ENCODE measurements around the gene ODF2.

ODF2 gene

GRCh38 chr9:128481561-128481960 lies 25.8 kb downstream of the ODF2 start:
- in situ Hi-C loops (cut with MboI; ENCODE audit: low pct_unique_long_range_greater_than_20kb, low sequenced_read_pairs, unreplicated experiment), result no loop called here
- TF ChIP-seq CTCF (IDR thresholded peaks at IDR 0.05; ENCODE audit: extremely low read depth, insufficient read depth, missing control alignments), result no peak
- DNase-seq (ENCODE audit: low spot score), result no peak

GRCh38 chr9:128482186-128482585 lies 26.4 kb downstream of the ODF2 start:
- in situ Hi-C loops (cut with MboI; ENCODE audit: low pct_unique_long_range_greater_than_20kb, low sequenced_read_pairs, unreplicated experiment), result no loop called here

GRCh38 chr9:128484686-128485413 lies 29.0 kb downstream of the ODF2 start:
- in situ Hi-C loops (cut with MboI; ENCODE audit: low pct_unique_long_range_greater_than_20kb, low sequenced_read_pairs, unreplicated experiment), result no loop called here
- no peak for DNase-seq (ENCODE audit: low spot score)

More at GRCh38 chr9:128482186-128482585, 26.4 kb downstream of the ODF2 start:
- DNase-seq (ENCODE audit: low spot score), result no peak
- TF ChIP-seq CTCF (IDR thresholded peaks at IDR 0.05; ENCODE audit: extremely low read depth, insufficient read depth, missing control alignments), result no peak

GRCh38 chr9:128485414-128485855 lies 29.6 kb downstream of the ODF2 start:
- no peak for TF ChIP-seq CTCF (IDR thresholded peaks at IDR 0.05; ENCODE audit: extremely low read depth, insufficient read depth, missing control alignments)
- in situ Hi-C loops (cut with MboI; ENCODE audit: low pct_unique_long_range_greater_than_20kb, low sequenced_read_pairs, unreplicated experiment), result no loop called here
- no peak for DNase-seq (ENCODE audit: low spot score)

More at GRCh38 chr9:128484686-128485413, 29.0 kb downstream of the ODF2 start:
- no peak for TF ChIP-seq CTCF (IDR thresholded peaks at IDR 0.05; ENCODE audit: extremely low read depth, insufficient read depth, missing control alignments)

- in situ Hi-C loops (cut with MboI; ENCODE audit: low pct_unique_long_range_greater_than_20kb, low sequenced_read_pairs, unreplicated experiment), result no loop called here
- DNase-seq (ENCODE audit: low spot score), result no peak
- no peak for TF ChIP-seq CTCF (IDR thresholded peaks at IDR 0.05; ENCODE audit: extremely low read depth, insufficient read depth, missing control alignments)
These were observed 30.4 kb downstream of the ODF2 start for GRCh38 chr9:128486201-128486600.

- DNase-seq (ENCODE audit: low spot score), result no peak
- TF ChIP-seq CTCF (IDR thresholded peaks at IDR 0.05; ENCODE audit: extremely low read depth, insufficient read depth, missing control alignments), result no peak
- in situ Hi-C loops (cut with MboI; ENCODE audit: low pct_unique_long_range_greater_than_20kb, low sequenced_read_pairs, unreplicated experiment), result no loop called here
These were observed 37.6 kb downstream of the ODF2 start for GRCh38 chr9:128493424-128493823.
